HL-60 (cell line): ENCODE data around the gene NFIC.

ENCODE experiments used
- CTCF ChIP-seq: IDR thresholded peaks from one replicate; pipeline ENCODE4 v1.5.1; 2011; ENCODE audit warnings: low read length, control low read depth, inconsistent platforms; ENCODE audit not compliant: insufficient read depth
- GABPA ChIP-seq: IDR thresholded peaks from 2 replicates; pipeline ENCODE4 v1.6.1; 2012; ENCODE audit warnings: low read depth
- POLR2AphosphoS5 ChIP-seq: IDR thresholded peaks from 2 replicates; pipeline ENCODE4 v1.6.1; 2012; ENCODE audit warnings: low read depth

GRCh38 chr19:3481241-3482090 lies 115.1 kb downstream of the NFIC start:
- no peak for TF ChIP-seq CTCF
- no peak for TF ChIP-seq GABPA
- TF ChIP-seq POLR2AphosphoS5 = no peak
